Panc1 (cell line): ENCODE data around the gene HOXB7. TPM values are rescaled to one million over a fixed set of nuclear protein-coding genes. Genes with fewer than 3 reads are reported as not detected.

Experiments used
- ATAC-seq: fragments of 200-7000 bp; cut with Tn5 transposase; 2 replicates; pipeline ENCODE4 v1.9.1; 2020; ENCODE audit warnings: mild to moderate bottlenecking, moderate library complexity
- BruUV-seq: library from RNA; stranded (reverse); fragments of 400-500 nt; replicated peaks from 2 replicates; lab custom pipeline; 2021; lab: Mats Ljungman, UMichigan
- CTCF ChIA-PET: fragments of 300-600 bp; sonication (Branson Sonifier 250); formaldehyde crosslinking; loops from one replicate; lab custom pipeline; 2022; ENCODE audit warnings: antibody characterized with exemption; lab: Charles Lee
- POLR2A ChIA-PET: fragments of 300-600 bp; sonication (Branson Sonifier 250); formaldehyde crosslinking; loops from one replicate; lab custom pipeline; 2022; ENCODE audit warnings: antibody characterized with exemption; lab: Charles Lee
- DNase-seq: peaks from one replicate; pipeline ENCODE4 v3.0.0-alpha.2; 2010; ENCODE audit warnings: low read depth, low spot score
- H3K27ac ChIP-seq: 2 replicates; pipeline ENCODE4 v1.5.1; 2011; ENCODE audit warnings: mild to moderate bottlenecking, low read length, inconsistent platforms
- H3K27me3 ChIP-seq: fragments of 200-500 bp; sonication (Bioruptor generic); 2 replicates; pipeline ENCODE4 v1.6.0; 2014; ENCODE audit warnings: low read length, inconsistent platforms; ENCODE audit not compliant: control insufficient read depth, insufficient read depth
- H3K36me3 ChIP-seq: fragments of 200-500 bp; sonication (Bioruptor generic); 2 replicates; pipeline ENCODE4 v1.5.1; 2014; ENCODE audit warnings: inconsistent platforms, mild to moderate bottlenecking, low read length, moderate library complexity; ENCODE audit not compliant: control insufficient read depth, insufficient read depth
- H3K4me1 ChIP-seq: 2 replicates; pipeline ENCODE4 v1.5.1; 2011; ENCODE audit warnings: inconsistent platforms, mild to moderate bottlenecking, low read length, moderate library complexity; ENCODE audit not compliant: control insufficient read depth, insufficient read depth
- H3K4me3 ChIP-seq, 2 experiments: 2 replicates each; pipeline ENCODE4 v1.5.1; 2011 to 2012; ENCODE audit warnings: low read depth in 2 of 2, low read length in 2 of 2, mild to moderate bottlenecking in 2 of 2, inconsistent platforms in 1 of 2, moderate library complexity in 1 of 2
- H3K9me3 ChIP-seq: fragments of 200-500 bp; sonication (Bioruptor generic); 2 replicates; pipeline ENCODE4 v1.5.1; 2014; ENCODE audit warnings: low read depth, mild to moderate bottlenecking, inconsistent platforms, low read length, moderate library complexity; ENCODE audit not compliant: control insufficient read depth, insufficient read depth
- POLR2AphosphoS5 ChIP-seq: IDR thresholded peaks from 2 replicates; pipeline ENCODE4 v1.6.1; 2012; ENCODE audit warnings: mild to moderate bottlenecking, low read depth, low read length, moderate library complexity
- REST ChIP-seq, 2 experiments: IDR thresholded peaks; 2 replicates each; pipeline ENCODE4 v1.6.1; 2011 to 2012; ENCODE audit warnings: low read depth in 2 of 2, control low read depth in 1 of 2, low read length in 1 of 2, mild to moderate bottlenecking in 1 of 2, moderate library complexity in 1 of 2; ENCODE audit not compliant: insufficient read depth in 1 of 2
- SIN3A ChIP-seq: IDR thresholded peaks from 2 replicates; pipeline ENCODE4 v1.6.1; 2012; ENCODE audit warnings: low read depth, mild to moderate bottlenecking, low read length, moderate library complexity, borderline replicate concordance; ENCODE audit not compliant: insufficient read depth
- TCF7L2 ChIP-seq: IDR thresholded peaks from 2 replicates; pipeline ENCODE4 v1.6.1; 2011; ENCODE audit warnings: mild to moderate bottlenecking, low read depth, low read length, inconsistent platforms
- in situ Hi-C: cut with HindIII; loops from 2 replicates; pipeline ENCODE4 v1.10.0; 2016; ENCODE audit warnings: low sequenced_read_pairs, low pct_unique_long_range_greater_than_20kb
- intact Hi-C: fragments of 100-400 bp; cut with micrococcal nuclease; formaldehyde crosslinking; loops from one replicate; pipeline ENCODE4 v1.10.0; 2022; ENCODE audit not compliant: unreplicated experiment
- total RNA-seq: library from RNA; stranded (reverse); gene quantifications from one replicate; pipeline ENCODE4 v1.2.1, GENCODE V29; 2021; ENCODE audit not compliant: unreplicated experiment
- TF ChIP-seq, protein P1 (sequence below): fragments of 450-650 bp; IDR thresholded peaks from 2 replicates; pipeline ENCODE4 v1.5.1; 2017; ENCODE audit warnings: mild to moderate bottlenecking

Gene HOXB7
- total RNA-seq, 1 experiment from 2014 or later, result 44.0 TPM

DNA sequence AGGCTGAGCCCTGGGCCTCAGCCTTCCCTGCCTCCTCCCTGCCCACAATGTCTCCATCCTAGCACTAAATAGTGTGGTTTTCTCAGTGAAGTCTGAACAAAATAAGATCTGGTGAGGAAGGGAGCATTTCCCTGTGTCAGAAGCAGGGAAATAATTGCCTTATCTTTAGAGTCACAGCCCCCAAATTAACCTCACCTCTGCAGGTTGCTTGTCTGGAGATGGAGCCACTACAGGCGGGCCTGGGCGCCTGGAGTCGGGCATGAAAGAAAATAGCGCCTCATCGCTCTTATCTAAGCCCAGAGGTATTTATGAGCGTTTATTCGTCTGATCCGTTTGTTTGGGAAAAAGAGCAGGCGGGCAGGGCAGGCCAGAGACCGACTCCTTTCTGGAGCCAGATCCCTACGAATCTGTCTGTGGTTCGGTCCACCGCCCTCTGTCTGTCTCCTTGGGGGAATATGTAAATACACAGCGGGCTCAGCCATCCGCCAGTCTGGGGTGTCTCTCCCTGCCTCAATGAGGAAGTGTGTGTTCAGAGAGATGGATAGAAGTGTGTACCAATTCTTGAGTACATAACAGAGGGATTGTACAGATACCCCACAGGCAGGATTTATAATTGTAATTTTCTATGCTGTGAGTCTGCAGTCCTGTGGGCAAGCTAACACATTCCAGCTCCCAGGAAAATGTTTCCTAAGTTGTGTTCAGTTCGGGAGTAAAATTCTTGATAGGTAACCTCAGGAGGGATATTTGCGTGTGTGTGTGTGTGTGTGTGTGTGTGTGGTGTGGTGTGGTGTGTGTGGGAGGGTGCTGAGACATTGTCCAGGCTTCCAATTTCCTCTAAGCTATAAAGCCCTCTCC lies 10.3 kb downstream of the HOXB7 start:
- ATAC-seq (no peak), DNase-seq (no peak)
- in situ Hi-C loops (no loop called here), intact Hi-C loops (no loop called here)
- TF ChIP-seq POLR2AphosphoS5 (peak; percentile 8; the same call in 1 of the 2 replicates), SIN3A (peak; percentile 63; the same call in 1 of the 2 replicates), TCF7L2 (no peak), REST (IDR thresholded peaks at IDR 0.05; ENCODE audit: insufficient read depth in 1 of 2, low read depth in 2 of 2, low read length in 1 of 2) (no peak)
- TF ChIP-seq, protein P1, sequence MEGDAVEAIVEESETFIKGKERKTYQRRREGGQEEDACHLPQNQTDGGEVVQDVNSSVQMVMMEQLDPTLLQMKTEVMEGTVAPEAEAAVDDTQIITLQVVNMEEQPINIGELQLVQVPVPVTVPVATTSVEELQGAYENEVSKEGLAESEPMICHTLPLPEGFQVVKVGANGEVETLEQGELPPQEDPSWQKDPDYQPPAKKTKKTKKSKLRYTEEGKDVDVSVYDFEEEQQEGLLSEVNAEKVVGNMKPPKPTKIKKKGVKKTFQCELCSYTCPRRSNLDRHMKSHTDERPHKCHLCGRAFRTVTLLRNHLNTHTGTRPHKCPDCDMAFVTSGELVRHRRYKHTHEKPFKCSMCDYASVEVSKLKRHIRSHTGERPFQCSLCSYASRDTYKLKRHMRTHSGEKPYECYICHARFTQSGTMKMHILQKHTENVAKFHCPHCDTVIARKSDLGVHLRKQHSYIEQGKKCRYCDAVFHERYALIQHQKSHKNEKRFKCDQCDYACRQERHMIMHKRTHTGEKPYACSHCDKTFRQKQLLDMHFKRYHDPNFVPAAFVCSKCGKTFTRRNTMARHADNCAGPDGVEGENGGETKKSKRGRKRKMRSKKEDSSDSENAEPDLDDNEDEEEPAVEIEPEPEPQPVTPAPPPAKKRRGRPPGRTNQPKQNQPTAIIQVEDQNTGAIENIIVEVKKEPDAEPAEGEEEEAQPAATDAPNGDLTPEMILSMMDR, result no peak
- ChIA-PET POLR2A (interaction anchor here (0.7 to 1.6 kb wide), 4 partner anchors 8 to 1282 kb away, joined by 4 to 8 read pairs (median 5); no protein-coding TSS in a partner anchor), CTCF (interaction anchor here (0.6 kb wide), 3 partner anchors 49 to 336 kb away, joined by 3 to 6 read pairs (median 3); no protein-coding TSS in a partner anchor)
- Histone ChIP-seq H3K9me3 (no peaks in the 10 kb centered on the region), H3K4me3 (peak overlapping the region; percentile 70 to 99), H3K36me3 (no peaks in the 10 kb centered on the region; the same call in none of the 2 replicates), H3K4me1 (peaks cover 32% of the 10 kb centered on the region), H3K27ac (peak overlapping the region; percentile 99), H3K27me3 (no peaks in the 10 kb centered on the region)
- TSS peak; percentile 2 for BruUV-seq

DNA sequence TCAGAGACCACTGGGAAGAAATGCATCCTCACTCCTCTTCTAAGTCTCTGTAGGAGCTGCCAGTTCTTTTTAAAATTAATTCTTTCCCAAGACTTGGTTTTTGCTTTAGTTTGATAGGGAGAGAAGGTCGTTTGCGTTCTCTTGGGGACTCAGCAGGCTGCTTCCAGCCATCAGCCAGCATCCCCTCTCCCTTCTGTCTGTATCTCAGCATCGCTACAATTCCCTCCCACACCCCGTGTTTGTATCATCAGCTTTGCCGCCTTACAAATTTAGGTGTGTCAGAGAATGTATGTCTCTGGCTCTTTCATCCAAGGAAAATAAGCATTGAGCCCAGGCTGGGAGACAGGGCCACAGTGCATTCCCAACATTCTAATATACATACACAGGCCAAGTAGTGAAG lies 11.5 kb downstream of the HOXB7 start:
- H3K4me1 ChIP-seq, result peaks cover 38% of the 10 kb centered on the region
- no peaks in the 10 kb centered on the region; the same call in none of the 2 replicates for H3K36me3 ChIP-seq
- in situ Hi-C loops, result no loop called here
- ATAC-seq (no peak), DNase-seq (no peak)
- no peaks in the 10 kb centered on the region for H3K9me3 ChIP-seq
- H3K27ac ChIP-seq, result peak overlapping the region; percentile 99
- ChIA-PET POLR2A (interaction anchor here (0.6 to 2.1 kb wide), 4 partner anchors 10 to 342 kb away, joined by 7 to 13 read pairs (median 10); partner anchors contain the start of gene HOXB8), CTCF (interaction anchor here (0.6 to 1.3 kb wide), 2 partner anchors 17 to 145 kb away, joined by 3 read pairs; no protein-coding TSS in a partner anchor)
- H3K27me3 ChIP-seq, result no peaks in the 10 kb centered on the region
- H3K4me3 ChIP-seq, result peak overlapping the region; percentile 70 to 99
- intact Hi-C loops, result no loop called here
- BruUV-seq, result no TSS peak
- TF ChIP-seq, protein P1, result no peak
- TF ChIP-seq POLR2AphosphoS5, result no peak
- TF ChIP-seq REST (IDR thresholded peaks at IDR 0.05; ENCODE audit: insufficient read depth in 1 of 2, low read depth in 2 of 2, low read length in 1 of 2), result no peak
- TF ChIP-seq SIN3A, result no peak
- TF ChIP-seq TCF7L2, result no peak
